Tibial nerve (tissue), 4 donors: ENCODE measurements around the gene TMEFF2. TPM values are rescaled to one million over a fixed set of nuclear protein-coding genes. Genes with fewer than 3 reads are reported as not detected.

Experiments used
- DNase-seq, 2 donors: peaks; one replicate each; pipeline ENCODE4 v3.0.0-alpha.2; 2019; ENCODE audit warnings: low spot score in 2 of 2
- H3K27ac ChIP-seq, 4 donors: fragments of 200-600 bp; sonication (generic) in 3 of 4; one replicate each; pipeline ENCODE4 v1.5.1; 2017 to 2019; ENCODE audit warnings: mild to moderate bottlenecking in 1 of 4
- H3K27me3 ChIP-seq, 2 donors: fragments of 200-600 bp; sonication (generic) in 1 of 2; one replicate each; pipeline versions ENCODE4 v1.5.1 to v1.6.0; 2017 to 2019
- H3K36me3 ChIP-seq, 3 donors: fragments of 200-600 bp; sonication (generic); one replicate each; pipeline ENCODE4 v1.5.1; 2018 to 2019
- H3K4me1 ChIP-seq, 4 donors: fragments of 200-600 bp; sonication (generic) in 3 of 4; one replicate each; pipeline ENCODE4 v1.5.1; 2017 to 2019
- H3K4me3 ChIP-seq, 4 donors: fragments of 200-600 bp; sonication (generic) in 3 of 4; one replicate each; pipeline ENCODE4 v1.5.1; 2017 to 2019; ENCODE audit warnings: mild to moderate bottlenecking in 1 of 4, moderate library complexity in 1 of 4
- H3K9me3 ChIP-seq, 4 donors: fragments of 200-600 bp; sonication (generic) in 3 of 4; one replicate each; pipeline ENCODE4 v1.5.1; 2017 to 2019
- CTCF ChIP-seq, 5 experiments: fragments of 200-600 bp in 3 of 5; fragments of 450-650 bp in 2 of 5; sonication (generic) in 3 of 5; IDR thresholded peaks; one replicate each; pipeline ENCODE4 v1.5.1; 2016 to 2019; ENCODE audit warnings: antibody characterized with exemption in 5 of 5, mild to moderate bottlenecking in 3 of 5, moderate library complexity in 2 of 5
- EP300 ChIP-seq, 2 donors: sonication (generic); formaldehyde crosslinking; IDR thresholded peaks; one replicate each; pipeline ENCODE4 v1.6.1; 2017; ENCODE audit warnings: antibody characterized with exemption in 2 of 2, mild to moderate bottlenecking in 1 of 2
- POLR2A ChIP-seq, 2 donors: fragments of 450-650 bp; IDR thresholded peaks; one replicate each; pipeline ENCODE4 v1.6.1; 2017; ENCODE audit warnings: antibody characterized with exemption in 2 of 2, mild to moderate bottlenecking in 2 of 2, moderate library complexity in 2 of 2
- WGBS, 2 donors: methylation state at CpG; one replicate each; pipeline ENCODE4 v1.1.5; 2018; 5-methylcytosine and 5-hydroxymethylcytosine counted together
- total RNA-seq, 4 donors: library from RNA; depleted of rRNA; stranded (reverse); fragments of >200 nt; gene quantifications; one replicate each; pipeline ENCODE4 v1.1.0, GENCODE V29; 2016

TMEFF2 gene
- total RNA-seq, 4 donors from 2014 or later: not detected

- TF ChIP-seq EP300 (IDR thresholded peaks at IDR 0.05) (no peak), POLR2A (IDR thresholded peaks at IDR 0.05) (no peak), CTCF (IDR thresholded peaks at IDR 0.05) (no peak)
- DNase-seq: no peak
- WGBS, 2 donors: 43 to 47% methylated on average over 2 of the region's 2 CpGs
- no peak overlapping the region for H3K4me3 ChIP-seq
- H3K27ac ChIP-seq: no peak overlapping the region
- no peaks in the 10 kb centered on the region for H3K4me1 ChIP-seq
- no peaks in the 10 kb centered on the region for H3K36me3 ChIP-seq
- H3K27me3 ChIP-seq: no peaks in the 10 kb centered on the region
- no peaks in the 10 kb centered on the region for H3K9me3 ChIP-seq
Observed at GRCh38 chr2:191979221-191979730, 215.5 kb downstream of the TMEFF2 start.

GRCh38 chr2:191977754-191978153 is 217.0 kb downstream of the TMEFF2 start:
- no peak for DNase-seq
- Histone ChIP-seq H3K27me3 (no peaks in the 10 kb centered on the region), H3K4me1 (no peaks in the 10 kb centered on the region), H3K36me3 (no peaks in the 10 kb centered on the region), H3K27ac (no peak overlapping the region), H3K4me3 (no peak overlapping the region), H3K9me3 (no peaks in the 10 kb centered on the region)
- WGBS, 2 donors: 62% methylated on average over 1 of the region's 1 CpG
- TF ChIP-seq POLR2A (IDR thresholded peaks at IDR 0.05) (no peak), CTCF (IDR thresholded peaks at IDR 0.05) (no peak)

- TF ChIP-seq CTCF (IDR thresholded peaks at IDR 0.05) (no peak), EP300 (IDR thresholded peaks at IDR 0.05) (no peak), POLR2A (IDR thresholded peaks at IDR 0.05) (no peak)
- Histone ChIP-seq H3K27me3 (no peaks in the 10 kb centered on the region), H3K9me3 (no peaks in the 10 kb centered on the region), H3K4me3 (no peak overlapping the region), H3K36me3 (no peaks in the 10 kb centered on the region), H3K27ac (no peak overlapping the region), H3K4me1 (no peaks in the 10 kb centered on the region)
- WGBS, 2 donors: 41 to 47% methylated on average over 3 of the region's 3 CpGs
- DNase-seq: no peak
Observed at GRCh38 chr2:191976436-191976835, 218.3 kb downstream of the TMEFF2 start.

- Histone ChIP-seq H3K9me3 (no peaks in the 10 kb centered on the region), H3K4me3 (no peak overlapping the region), H3K4me1 (no peaks in the 10 kb centered on the region), H3K27me3 (no peaks in the 10 kb centered on the region), H3K27ac (no peak overlapping the region), H3K36me3 (no peaks in the 10 kb centered on the region)
- DNase-seq: no peak
- TF ChIP-seq EP300 (IDR thresholded peaks at IDR 0.05): no peak
- TF ChIP-seq POLR2A (IDR thresholded peaks at IDR 0.05): no peak
- no peak for TF ChIP-seq CTCF (IDR thresholded peaks at IDR 0.05)
Observed at GRCh38 chr2:191974676-191975075, 220.1 kb downstream of the TMEFF2 start.

GRCh38 chr2:191970867-191971266 is 223.9 kb downstream of the TMEFF2 start:
- Histone ChIP-seq H3K27ac (no peak overlapping the region), H3K36me3 (no peaks in the 10 kb centered on the region), H3K4me1 (peaks cover 0 to 3% (median 0%) of the 10 kb centered on the region in 4 donors), H3K27me3 (no peaks in the 10 kb centered on the region), H3K4me3 (no peak overlapping the region), H3K9me3 (no peaks in the 10 kb centered on the region)
- 87 to 95% methylated on average over 2 of the region's 2 CpGs for WGBS, 2 donors
- DNase-seq: no peak
- TF ChIP-seq POLR2A (IDR thresholded peaks at IDR 0.05): no peak
- TF ChIP-seq CTCF (IDR thresholded peaks at IDR 0.05): no peak
- no peak for TF ChIP-seq EP300 (IDR thresholded peaks at IDR 0.05)
